HepG2 (cell line): Measurements from ENCODE around the gene PLCB1. TPM values are rescaled to one million over a fixed set of nuclear protein-coding genes. Genes with fewer than 3 reads are reported as not detected.

Experiments used
- EP300 ChIP-seq, 3 experiments: sonication (generic) in 1 of 3; formaldehyde crosslinking in 1 of 3; IDR thresholded peaks; 2 replicates each; pipeline versions ENCODE4 v1.5.1 to v1.6.1; 2011 to 2020; ENCODE audit warnings: low read depth in 2 of 3, low read length in 2 of 3, borderline replicate concordance in 1 of 3, improper control_type of control experiment in 1 of 3, mild to moderate bottlenecking in 1 of 3, missing genetic modification reagents in 1 of 3, moderate library complexity in 1 of 3
- FOXP1 ChIP-seq, 2 experiments: fragments of 450-650 bp in 1 of 2; IDR thresholded peaks; 2 replicates each; pipeline ENCODE4 v1.6.1; 2017 to 2018; ENCODE audit warnings: antibody characterized with exemption in 1 of 2
- KLF13 ChIP-seq: sonication (generic); formaldehyde crosslinking; IDR thresholded peaks from 2 replicates; pipeline ENCODE4 v1.4.0; 2020; ENCODE audit warnings: mild to moderate bottlenecking, missing genetic modification reagents
- MAFG ChIP-seq: sonication (generic); formaldehyde crosslinking; IDR thresholded peaks from 2 replicates; pipeline ENCODE4 v1.5.1; 2020; ENCODE audit warnings: mild to moderate bottlenecking, missing genetic modification reagents
- RXRB ChIP-seq: IDR thresholded peaks from 2 replicates; pipeline ENCODE4 v1.6.1; 2016; ENCODE audit warnings: borderline replicate concordance, missing genetic modification reagents, missing compliant biosample characterization
- ZC3H4 ChIP-seq: sonication (generic); formaldehyde crosslinking; IDR thresholded peaks from 2 replicates; pipeline ENCODE4 v1.4.0; 2020; ENCODE audit warnings: missing genetic modification reagents, borderline replicate concordance
- ZFP41 ChIP-seq: sonication (generic); formaldehyde crosslinking; IDR thresholded peaks from 2 replicates; pipeline ENCODE4 v1.4.0; 2020; ENCODE audit warnings: mild to moderate bottlenecking, missing genetic modification reagents, borderline replicate concordance
- ZKSCAN8 ChIP-seq: IDR thresholded peaks from 2 replicates; pipeline ENCODE4 v1.6.1; 2016; ENCODE audit warnings: borderline replicate concordance, missing genetic modification reagents, missing compliant biosample characterization
- ZNF296 ChIP-seq: sonication (generic); formaldehyde crosslinking; conservative IDR thresholded peaks from 2 replicates; pipeline ENCODE4 v1.5.0; 2020; ENCODE audit warnings: mild to moderate bottlenecking, missing genetic modification reagents
- ZNF530 ChIP-seq: sonication (generic); formaldehyde crosslinking; IDR thresholded peaks from 2 replicates; pipeline ENCODE4 v1.5.0; 2020; ENCODE audit warnings: low read depth, mild to moderate bottlenecking, missing genetic modification reagents
- polyA plus RNA-seq, 8 experiments: library from polyadenylated mRNA; depleted of rRNA in 3 of 8; stranded (reverse) in 7 of 8; unstranded in 1 of 8; fragments of >200 nt; fragmentation: Illumina TruSeq in 4 of 8; extraction: Trizol in 4 of 8; gene quantifications; 2 replicates each; pipeline versions ENCODE4 v1.2.1 to v1.2.3, GENCODE V29; 2011 to 2016; ENCODE audit warnings: low read depth in 4 of 8, missing spikeins in 1 of 8, mixed read lengths in 1 of 8; ENCODE audit not compliant: insufficient read depth in 1 of 8
- total RNA-seq, 5 experiments: library from RNA; depleted of rRNA; stranded (reverse); fragments of >200 nt; fragmentation: Illumina TruSeq; extraction: Trizol; gene quantifications; 2 replicates each; pipeline ENCODE4 v1.2.3, GENCODE V29; 2016; ENCODE audit warnings: low read depth in 1 of 5
- TF ChIP-seq, protein P1 (sequence below): IDR thresholded peaks from 2 replicates; pipeline ENCODE4 v1.6.1; 2016; ENCODE audit warnings: mild to moderate bottlenecking, missing biosample characterization, missing genetic modification reagents
- TF ChIP-seq, protein P2 (sequence below): sonication (generic); formaldehyde crosslinking; IDR thresholded peaks from 2 replicates; pipeline ENCODE4 v1.4.0; 2020; ENCODE audit warnings: missing genetic modification reagents
- TF ChIP-seq, protein P3 (sequence below): sonication (generic); formaldehyde crosslinking; IDR thresholded peaks from 2 replicates; pipeline ENCODE4 v1.5.1; 2020; ENCODE audit warnings: missing genetic modification reagents, mild to moderate bottlenecking, borderline replicate concordance
- TF ChIP-seq, protein P4 (sequence below): sonication (generic); formaldehyde crosslinking; IDR thresholded peaks from 2 replicates; pipeline ENCODE4 v1.4.0; 2020; ENCODE audit warnings: mild to moderate bottlenecking, low read depth, missing genetic modification reagents

Gene PLCB1
- total and polyA plus RNA-seq, 2 of the 13 experiments (the other 11 are each of a cell fraction or from before 2014, with no cell fraction given) = 42.4 to 55.9 TPM

DNA sequence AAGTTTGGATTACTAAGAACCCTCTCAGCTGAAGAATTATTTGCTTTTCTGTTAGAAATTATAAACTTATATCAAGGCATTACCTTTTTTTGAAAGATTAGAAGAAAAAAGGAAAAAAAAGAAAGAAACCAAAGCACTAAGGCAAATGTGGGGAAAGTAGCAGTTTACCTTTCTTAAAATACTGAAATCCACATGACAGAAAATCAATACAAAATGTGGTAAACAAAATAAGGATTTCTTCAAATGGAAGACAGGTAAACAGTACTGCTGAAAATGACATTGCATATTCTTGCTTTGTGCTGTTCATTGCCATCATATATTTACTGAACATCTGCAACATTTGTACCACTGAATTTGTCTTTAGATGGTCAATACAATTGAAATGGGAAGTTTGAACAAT is 525.6 kb downstream of the PLCB1 start (continued):
- TF ChIP-seq MAFG (CRISPR knock-in tag) = no peak
- TF ChIP-seq FOXP1 (IDR thresholded peaks at IDR 0.05) = no peak
- peak; percentile 69; the same call in 1 of the 2 replicates for TF ChIP-seq FOXP1 (CRISPR knock-in tag; IDR thresholded peaks at IDR 0.05)
- TF ChIP-seq, protein P1, sequence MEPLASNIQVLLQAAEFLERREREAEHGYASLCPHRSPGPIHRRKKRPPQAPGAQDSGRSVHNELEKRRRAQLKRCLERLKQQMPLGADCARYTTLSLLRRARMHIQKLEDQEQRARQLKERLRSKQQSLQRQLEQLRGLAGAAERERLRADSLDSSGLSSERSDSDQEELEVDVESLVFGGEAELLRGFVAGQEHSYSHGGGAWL = no peak
- TF ChIP-seq RXRB (CRISPR knock-in tag) = no peak
- TF ChIP-seq, protein P2, sequence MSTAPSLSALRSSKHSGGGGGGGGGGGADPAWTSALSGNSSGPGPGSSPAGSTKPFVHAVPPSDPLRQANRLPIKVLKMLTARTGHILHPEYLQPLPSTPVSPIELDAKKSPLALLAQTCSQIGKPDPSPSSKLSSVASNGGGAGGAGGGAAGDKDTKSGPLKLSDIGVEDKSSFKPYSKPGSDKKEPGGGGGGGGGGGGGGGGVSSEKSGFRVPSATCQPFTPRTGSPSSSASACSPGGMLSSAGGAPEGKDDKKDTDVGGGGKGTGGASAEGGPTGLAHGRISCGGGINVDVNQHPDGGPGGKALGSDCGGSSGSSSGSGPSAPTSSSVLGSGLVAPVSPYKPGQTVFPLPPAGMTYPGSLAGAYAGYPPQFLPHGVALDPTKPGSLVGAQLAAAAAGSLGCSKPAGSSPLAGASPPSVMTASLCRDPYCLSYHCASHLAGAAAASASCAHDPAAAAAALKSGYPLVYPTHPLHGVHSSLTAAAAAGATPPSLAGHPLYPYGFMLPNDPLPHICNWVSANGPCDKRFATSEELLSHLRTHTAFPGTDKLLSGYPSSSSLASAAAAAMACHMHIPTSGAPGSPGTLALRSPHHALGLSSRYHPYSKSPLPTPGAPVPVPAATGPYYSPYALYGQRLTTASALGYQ = no peak
- no peak for TF ChIP-seq EP300 (IDR thresholded peaks at IDR 0.05; ENCODE audit: low read depth in 2 of 2, low read length in 2 of 2)
- TF ChIP-seq EP300 (CRISPR knock-in tag; IDR thresholded peaks at IDR 0.05; ENCODE audit: borderline replicate concordance) = no peak
- TF ChIP-seq, protein P3, sequence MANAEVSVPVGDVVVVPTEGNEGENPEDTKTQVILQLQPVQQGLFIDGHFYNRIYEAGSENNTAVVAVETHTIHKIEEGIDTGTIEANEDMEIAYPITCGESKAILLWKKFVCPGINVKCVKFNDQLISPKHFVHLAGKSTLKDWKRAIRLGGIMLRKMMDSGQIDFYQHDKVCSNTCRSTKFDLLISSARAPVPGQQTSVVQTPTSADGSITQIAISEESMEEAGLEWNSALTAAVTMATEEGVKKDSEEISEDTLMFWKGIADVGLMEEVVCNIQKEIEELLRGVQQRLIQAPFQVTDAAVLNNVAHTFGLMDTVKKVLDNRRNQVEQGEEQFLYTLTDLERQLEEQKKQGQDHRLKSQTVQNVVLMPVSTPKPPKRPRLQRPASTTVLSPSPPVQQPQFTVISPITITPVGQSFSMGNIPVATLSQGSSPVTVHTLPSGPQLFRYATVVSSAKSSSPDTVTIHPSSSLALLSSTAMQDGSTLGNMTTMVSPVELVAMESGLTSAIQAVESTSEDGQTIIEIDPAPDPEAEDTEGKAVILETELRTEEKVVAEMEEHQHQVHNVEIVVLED (CRISPR knock-in tag) = no peak
- TF ChIP-seq ZC3H4 (CRISPR knock-in tag) = no peak
- no peak for TF ChIP-seq ZKSCAN8 (CRISPR knock-in tag)
- TF ChIP-seq, protein P4, sequence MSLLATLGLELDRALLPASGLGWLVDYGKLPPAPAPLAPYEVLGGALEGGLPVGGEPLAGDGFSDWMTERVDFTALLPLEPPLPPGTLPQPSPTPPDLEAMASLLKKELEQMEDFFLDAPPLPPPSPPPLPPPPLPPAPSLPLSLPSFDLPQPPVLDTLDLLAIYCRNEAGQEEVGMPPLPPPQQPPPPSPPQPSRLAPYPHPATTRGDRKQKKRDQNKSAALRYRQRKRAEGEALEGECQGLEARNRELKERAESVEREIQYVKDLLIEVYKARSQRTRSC (CRISPR knock-in tag) = no peak
- TF ChIP-seq ZFP41 (CRISPR knock-in tag) = no peak
- no peak for TF ChIP-seq ZNF296
- no peak for TF ChIP-seq ZNF530 (CRISPR knock-in tag)
- TF ChIP-seq KLF13 (CRISPR knock-in tag) = no peak
